Measurements from ENCODE around the gene PARN.
"Not testable (repeated sequence)": the region's sequence is repeated elsewhere in the genome, so short reads cannot be mapped to it uniquely, and the experiment has no call there.

GRCh38 chr16:14544846-14545245 is 85.2 kb downstream of the PARN start:
- TF ChIP-seq CTCF (conservative IDR thresholded peaks at IDR 0.05); ZFX (IDR thresholded peaks at IDR 0.05): not testable (repeated sequence)

All from C4-2B (cell line).